Aorta (tissue), 5 donors: ENCODE measurements around the gene ABAT. TPM values are rescaled to one million over a fixed set of nuclear protein-coding genes. Genes with fewer than 3 reads are reported as not detected.
"Not testable (repeated sequence)": the region's sequence is repeated elsewhere in the genome, so short reads cannot be mapped to it uniquely, and the experiment has no call there.

Source experiments
- ATAC-seq: fragments of 200-7000 bp; cut with Tn5 transposase; one replicate; pipeline ENCODE4 v1.9.1; 2022; ENCODE audit warnings: moderate library complexity; ENCODE audit not compliant: low FRiP score
- DNase-seq, 2 donors: peaks; one replicate each; pipeline ENCODE4 v3.0.0-alpha.2; 2020
- H3K27ac ChIP-seq, 2 donors: one replicate each; pipeline ENCODE4 v1.5.1; 2013; ENCODE audit warnings: low read length in 2 of 2, mild to moderate bottlenecking in 2 of 2, moderate library complexity in 2 of 2, control low read depth in 1 of 2, inconsistent platforms in 1 of 2, low read depth in 1 of 2
- H3K27me3 ChIP-seq, 2 donors: one replicate each; pipeline ENCODE4 v1.6.1; 2013; ENCODE audit warnings: control low read depth in 1 of 2, low read length in 1 of 2, mild to moderate bottlenecking in 1 of 2, moderate library complexity in 1 of 2; ENCODE audit not compliant: insufficient read depth in 2 of 2, control insufficient read depth in 1 of 2
- H3K36me3 ChIP-seq, 2 donors: one replicate each; pipeline ENCODE4 v1.6.1; 2013; ENCODE audit warnings: control low read depth in 1 of 2, low read length in 1 of 2, mild to moderate bottlenecking in 1 of 2; ENCODE audit not compliant: insufficient read depth in 2 of 2, control insufficient read depth in 1 of 2
- H3K4me1 ChIP-seq, 2 donors: one replicate each; pipeline ENCODE4 v1.6.1; 2013; ENCODE audit warnings: low read length in 2 of 2, control low read depth in 1 of 2, mild to moderate bottlenecking in 1 of 2, moderate library complexity in 1 of 2; ENCODE audit not compliant: insufficient read depth in 2 of 2, control insufficient read depth in 1 of 2
- H3K4me3 ChIP-seq, 2 donors: one replicate each; pipeline ENCODE4 v1.5.1; 2013; ENCODE audit warnings: low read length in 2 of 2, control low read depth in 1 of 2, mild to moderate bottlenecking in 1 of 2
- H3K9me3 ChIP-seq: one replicate; pipeline ENCODE4 v1.6.1; 2013; ENCODE audit warnings: mild to moderate bottlenecking, low read length; ENCODE audit not compliant: control insufficient read depth
- WGBS, 2 donors: extraction: QIAGEN DNeasy Blood & Tissue Kit; methylation state at CpG; one replicate each; pipeline ENCODE4 v1.1.7; 2013; 5-methylcytosine and 5-hydroxymethylcytosine counted together
- intact Hi-C, 2 donors: fragments of 100-400 bp; cut with DNase I; formaldehyde crosslinking; loops; one replicate each; pipeline versions ENCODE4 v1.14.2 to v1.15.0; 2022
- polyA plus RNA-seq, 2 donors: library from polyadenylated mRNA; stranded (reverse); fragments of 200-250 nt; gene quantifications; one replicate each; pipeline ENCODE4 v1.2.3, GENCODE V29; 2013
- total RNA-seq, 2 donors: library from RNA; stranded (reverse); fragmentation: NEBNext Ultra II Directional; extraction: Animal tissue kit (Norgen Biotek cat#: 25700); gene quantifications; one replicate each; pipeline ENCODE4 v1.2.1, GENCODE V29; 2021
- donor health status: healthy with polysubstance abuse.
- donor health status: Bipolar disorder and iron deficiency.
- donor health status: DM: no; HTN: no; CAD: no.
- donor health status: DM: no; HTN: no; CAD: no.
- donor health status: DM: yes; HTN: yes; CAD: no.

The ABAT gene
- total and polyA plus RNA-seq, 4 donors, result 6.6 to 11.5 (median 9.6) TPM

GRCh38 chr16:8646326-8647053 is 27.9 kb upstream of the ABAT start:
- 69 to 72% methylated on average over 13 of the region's 13 CpGs for WGBS, 2 donors
- no peaks in the 10 kb centered on the region for H3K27me3 ChIP-seq
- no peak for ATAC-seq
- intact Hi-C loops, result no loop called here
- DNase-seq, result no peak
- H3K36me3 ChIP-seq, result peaks cover 0 to 16% of the 10 kb centered on the region in 2 donors
- no peak overlapping the region for H3K27ac ChIP-seq
- H3K9me3 ChIP-seq, result no peaks in the 10 kb centered on the region
- H3K4me3 ChIP-seq, result no peak overlapping the region
- H3K4me1 ChIP-seq, result no peaks in the 10 kb centered on the region

GRCh38 chr16:8647721-8648318 is 26.6 kb upstream of the ABAT start:
- no peak for ATAC-seq
- Histone ChIP-seq H3K4me3 (no peak overlapping the region), H3K9me3 (no peaks in the 10 kb centered on the region), H3K27me3 (no peaks in the 10 kb centered on the region), H3K4me1 (no peaks in the 10 kb centered on the region), H3K27ac (no peak overlapping the region), H3K36me3 (peaks cover 0 to 6% of the 10 kb centered on the region in 2 donors)
- no peak for DNase-seq
- intact Hi-C loops, result no loop called here
- 74 to 75% methylated on average over 9 of the region's 9 CpGs for WGBS, 2 donors

GRCh38 chr16:8648877-8649276 is 25.5 kb upstream of the ABAT start:
- no peak for ATAC-seq
- no peak overlapping the region for H3K27ac ChIP-seq
- H3K36me3 ChIP-seq, result peaks cover 0 to 5% of the 10 kb centered on the region in 2 donors
- H3K4me1 ChIP-seq, result no peaks in the 10 kb centered on the region
- H3K4me3 ChIP-seq, result no peak overlapping the region
- intact Hi-C loops, result no loop called here
- H3K9me3 ChIP-seq, result no peaks in the 10 kb centered on the region
- WGBS, 2 donors, result 77 to 90% methylated on average over 4 of the region's 4 CpGs
- H3K27me3 ChIP-seq, result no peaks in the 10 kb centered on the region
- DNase-seq, result no peak

- Histone ChIP-seq H3K27ac (no peak overlapping the region), H3K27me3 (no peaks in the 10 kb centered on the region), H3K9me3 (no peaks in the 10 kb centered on the region), H3K4me1 (no peaks in the 10 kb centered on the region), H3K36me3 (peaks cover 0 to 2% of the 10 kb centered on the region in 2 donors), H3K4me3 (no peak overlapping the region)
- 72 to 77% methylated on average over 8 of the region's 8 CpGs for WGBS, 2 donors
- DNase-seq, result no peak
- no peak for ATAC-seq
- intact Hi-C loops, result no loop called here
Observed at GRCh38 chr16:8649829-8650554, 24.4 kb upstream of the ABAT start.

- H3K9me3 ChIP-seq, ATAC-seq, H3K27me3 ChIP-seq, H3K4me1 ChIP-seq, intact Hi-C loops, H3K27ac ChIP-seq, H3K36me3 ChIP-seq, H3K4me3 ChIP-seq: not testable (repeated sequence)
- peak in 1 of 2 donors; percentile 61 for DNase-seq
- 57 to 68% methylated on average over 6 to 7 of the region's 7 CpGs for WGBS, 2 donors
Observed at GRCh38 chr16:8651958-8652357, 22.5 kb upstream of the ABAT start.

GRCh38 chr16:8655184-8655717 is 19.2 kb upstream of the ABAT start:
- ATAC-seq (no peak), DNase-seq (no peak)
- Histone ChIP-seq H3K27me3 (no peaks in the 10 kb centered on the region), H3K4me1 (no peaks in the 10 kb centered on the region), H3K4me3 (no peak overlapping the region), H3K36me3 (peaks cover 0 to 1% of the 10 kb centered on the region in 2 donors), H3K9me3 (no peaks in the 10 kb centered on the region), H3K27ac (no peak overlapping the region)
- WGBS, 2 donors, result 83 to 90% methylated on average over 1 of the region's 1 CpG
- intact Hi-C loops, result no loop called here

GRCh38 chr16:8656376-8656775 is 18.0 kb upstream of the ABAT start:
- H3K27me3 ChIP-seq, result no peaks in the 10 kb centered on the region
- H3K4me1 ChIP-seq, result no peaks in the 10 kb centered on the region
- peaks cover 0 to 1% of the 10 kb centered on the region in 2 donors for H3K36me3 ChIP-seq
- no peak overlapping the region for H3K4me3 ChIP-seq
- no peaks in the 10 kb centered on the region for H3K9me3 ChIP-seq
- intact Hi-C loops, result no loop called here
- no peak for DNase-seq
- ATAC-seq, result no peak
- no peak overlapping the region for H3K27ac ChIP-seq
- 50 to 54% methylated on average over 3 of the region's 3 CpGs for WGBS, 2 donors

GRCh38 chr16:8660841-8661301 is 13.5 kb upstream of the ABAT start:
- Histone ChIP-seq H3K9me3 (no peaks in the 10 kb centered on the region), H3K27me3 (no peaks in the 10 kb centered on the region), H3K4me3 (no peak overlapping the region), H3K27ac (no peak overlapping the region), H3K4me1 (no peaks in the 10 kb centered on the region), H3K36me3 (peaks cover 0 to 1% of the 10 kb centered on the region in 2 donors)
- ATAC-seq (peak; percentile 73), DNase-seq (peak; percentile 63 to 86)
- WGBS, 2 donors, result 9 to 10% methylated on average over 13 of the region's 13 CpGs
- intact Hi-C loops, result loop anchor here (2.0 to 10.0 kb wide), 2 partner anchors 96 to 220 kb away; no protein-coding TSS in a partner anchor
